ENCODE results near the gene BRD7. TPM values are rescaled to one million over a fixed set of nuclear protein-coding genes. Genes with fewer than 3 reads are reported as not detected.

The BRD7 gene
- polyA plus RNA-seq, 4 donors: 40.7 to 71.6 (median 43.4) TPM

- FAIRE-seq: no peak
- Histone ChIP-seq H3K9me3 (ENCODE audit: control insufficient read depth in 2 of 2, insufficient read depth in 1 of 2, low read depth in 1 of 2, low read length in 1 of 2) (no peaks in the 10 kb centered on the region), H3K27me3 (ENCODE audit: control insufficient read depth in 3 of 3, insufficient read depth in 3 of 3, low read length in 3 of 3) (no peaks in the 10 kb centered on the region), H3K4me1 (ENCODE audit: control insufficient read depth in 3 of 3, insufficient read depth in 2 of 3, low read depth in 1 of 3, low read length in 2 of 3) (no peaks in the 10 kb centered on the region), H3K36me3 (ENCODE audit: control insufficient read depth in 3 of 3, insufficient read depth in 2 of 3, low read depth in 1 of 3, low read length in 3 of 3) (peaks cover 17 to 54% (median 31%) of the 10 kb centered on the region in 3 donors), H3K4me3 (ENCODE audit: low read depth in 1 of 3, low read length in 3 of 3) (no peak overlapping the region), H3K27ac (ENCODE audit: low read depth in 1 of 3, low read length in 2 of 3) (no peak overlapping the region)
- no peak for DNase-seq
- WGBS, 3 donors: 89 to 93% (median 93%) methylated on average over 12 of the region's 12 CpGs
Measured at GRCh38 chr16:50316102-50316847, 52.5 kb downstream of the BRD7 start.

- DNase-seq (no peak), FAIRE-seq (no peak)
- no peak overlapping the region for H3K27ac ChIP-seq (ENCODE audit: low read depth in 1 of 3, low read length in 2 of 3)
- no peaks in the 10 kb centered on the region for H3K4me1 ChIP-seq (ENCODE audit: control insufficient read depth in 3 of 3, insufficient read depth in 2 of 3, low read depth in 1 of 3, low read length in 2 of 3)
- H3K27me3 ChIP-seq (ENCODE audit: control insufficient read depth in 3 of 3, insufficient read depth in 3 of 3, low read length in 3 of 3): no peaks in the 10 kb centered on the region
- H3K36me3 ChIP-seq (ENCODE audit: control insufficient read depth in 3 of 3, insufficient read depth in 2 of 3, low read depth in 1 of 3, low read length in 3 of 3): peaks cover 17 to 54% (median 26%) of the 10 kb centered on the region in 3 donors
- WGBS, 3 donors: 87 to 94% (median 91%) methylated on average over 15 of the region's 15 CpGs
- H3K9me3 ChIP-seq (ENCODE audit: control insufficient read depth in 2 of 2, insufficient read depth in 1 of 2, low read depth in 1 of 2, low read length in 1 of 2): no peaks in the 10 kb centered on the region
- H3K4me3 ChIP-seq (ENCODE audit: low read depth in 1 of 3, low read length in 3 of 3): no peak overlapping the region
Measured at GRCh38 chr16:50315346-50315997, 53.3 kb downstream of the BRD7 start.

- Histone ChIP-seq H3K4me3 (ENCODE audit: low read depth in 1 of 3, low read length in 3 of 3) (no peak overlapping the region), H3K9me3 (ENCODE audit: control insufficient read depth in 2 of 2, insufficient read depth in 1 of 2, low read depth in 1 of 2, low read length in 1 of 2) (no peaks in the 10 kb centered on the region), H3K4me1 (ENCODE audit: control insufficient read depth in 3 of 3, insufficient read depth in 2 of 3, low read depth in 1 of 3, low read length in 2 of 3) (no peaks in the 10 kb centered on the region), H3K27ac (ENCODE audit: low read depth in 1 of 3, low read length in 2 of 3) (no peak overlapping the region), H3K36me3 (ENCODE audit: control insufficient read depth in 3 of 3, insufficient read depth in 2 of 3, low read depth in 1 of 3, low read length in 3 of 3) (peaks cover 12 to 52% (median 22%) of the 10 kb centered on the region in 3 donors), H3K27me3 (ENCODE audit: control insufficient read depth in 3 of 3, insufficient read depth in 3 of 3, low read length in 3 of 3) (no peaks in the 10 kb centered on the region)
- no peak for FAIRE-seq
- WGBS, 3 donors: 88 to 93% (median 90%) methylated on average over 8 of the region's 8 CpGs
- DNase-seq: no peak
Measured at GRCh38 chr16:50314665-50315064, 54.1 kb downstream of the BRD7 start.

GRCh38 chr16:50313596-50314478 lies 55.0 kb downstream of the BRD7 start:
- DNase-seq: no peak
- no peak overlapping the region for H3K27ac ChIP-seq (ENCODE audit: low read depth in 1 of 3, low read length in 2 of 3)
- no peak for FAIRE-seq
- H3K4me3 ChIP-seq (ENCODE audit: low read depth in 1 of 3, low read length in 3 of 3): no peak overlapping the region
- H3K27me3 ChIP-seq (ENCODE audit: control insufficient read depth in 3 of 3, insufficient read depth in 3 of 3, low read length in 3 of 3): no peaks in the 10 kb centered on the region
- peaks cover 10 to 55% (median 19%) of the 10 kb centered on the region in 3 donors for H3K36me3 ChIP-seq (ENCODE audit: control insufficient read depth in 3 of 3, insufficient read depth in 2 of 3, low read depth in 1 of 3, low read length in 3 of 3)
- 78 to 89% (median 82%) methylated on average over 31 of the region's 31 CpGs for WGBS, 3 donors
- no peaks in the 10 kb centered on the region for H3K9me3 ChIP-seq (ENCODE audit: control insufficient read depth in 2 of 2, insufficient read depth in 1 of 2, low read depth in 1 of 2, low read length in 1 of 2)
- no peaks in the 10 kb centered on the region for H3K4me1 ChIP-seq (ENCODE audit: control insufficient read depth in 3 of 3, insufficient read depth in 2 of 3, low read depth in 1 of 3, low read length in 2 of 3)

GRCh38 chr16:50311891-50312501 lies 56.8 kb downstream of the BRD7 start:
- WGBS, 3 donors: 87 to 89% (median 88%) methylated on average over 22 of the region's 22 CpGs
- H3K4me3 ChIP-seq (ENCODE audit: low read depth in 1 of 3, low read length in 3 of 3): no peak overlapping the region
- no peaks in the 10 kb centered on the region for H3K9me3 ChIP-seq (ENCODE audit: control insufficient read depth in 2 of 2, insufficient read depth in 1 of 2, low read depth in 1 of 2, low read length in 1 of 2)
- no peak overlapping the region for H3K27ac ChIP-seq (ENCODE audit: low read depth in 1 of 3, low read length in 2 of 3)
- H3K4me1 ChIP-seq (ENCODE audit: control insufficient read depth in 3 of 3, insufficient read depth in 2 of 3, low read depth in 1 of 3, low read length in 2 of 3): no peaks in the 10 kb centered on the region
- no peak for DNase-seq
- no peak for FAIRE-seq
- no peaks in the 10 kb centered on the region for H3K27me3 ChIP-seq (ENCODE audit: control insufficient read depth in 3 of 3, insufficient read depth in 3 of 3, low read length in 3 of 3)
- peaks cover 8 to 52% (median 14%) of the 10 kb centered on the region in 3 donors for H3K36me3 ChIP-seq (ENCODE audit: control insufficient read depth in 3 of 3, insufficient read depth in 2 of 3, low read depth in 1 of 3, low read length in 3 of 3)

- Histone ChIP-seq H3K9me3 (ENCODE audit: control insufficient read depth in 2 of 2, insufficient read depth in 1 of 2, low read depth in 1 of 2, low read length in 1 of 2) (no peaks in the 10 kb centered on the region), H3K4me3 (ENCODE audit: low read depth in 1 of 3, low read length in 3 of 3) (no peak overlapping the region), H3K36me3 (ENCODE audit: control insufficient read depth in 3 of 3, insufficient read depth in 2 of 3, low read depth in 1 of 3, low read length in 3 of 3) (peaks cover 8 to 43% (median 8%) of the 10 kb centered on the region in 3 donors), H3K27ac (ENCODE audit: low read depth in 1 of 3, low read length in 2 of 3) (no peak overlapping the region), H3K4me1 (ENCODE audit: control insufficient read depth in 3 of 3, insufficient read depth in 2 of 3, low read depth in 1 of 3, low read length in 2 of 3) (no peaks in the 10 kb centered on the region), H3K27me3 (ENCODE audit: control insufficient read depth in 3 of 3, insufficient read depth in 3 of 3, low read length in 3 of 3) (no peaks in the 10 kb centered on the region)
- FAIRE-seq (no peak), DNase-seq (no peak)
- WGBS, 3 donors: 75 to 84% (median 77%) methylated on average over 4 of the region's 4 CpGs
Measured at GRCh38 chr16:50311134-50311528, 57.7 kb downstream of the BRD7 start.

- no peaks in the 10 kb centered on the region for H3K4me1 ChIP-seq (ENCODE audit: control insufficient read depth in 3 of 3, insufficient read depth in 2 of 3, low read depth in 1 of 3, low read length in 2 of 3)
- DNase-seq: no peak
- no peak for FAIRE-seq
- peaks cover 5 to 39% (median 6%) of the 10 kb centered on the region in 3 donors for H3K36me3 ChIP-seq (ENCODE audit: control insufficient read depth in 3 of 3, insufficient read depth in 2 of 3, low read depth in 1 of 3, low read length in 3 of 3)
- H3K27ac ChIP-seq (ENCODE audit: low read depth in 1 of 3, low read length in 2 of 3): no peak overlapping the region
- 64 to 78% (median 76%) methylated on average over 18 of the region's 18 CpGs for WGBS, 3 donors
- H3K9me3 ChIP-seq (ENCODE audit: control insufficient read depth in 2 of 2, insufficient read depth in 1 of 2, low read depth in 1 of 2, low read length in 1 of 2): no peaks in the 10 kb centered on the region
- no peaks in the 10 kb centered on the region for H3K27me3 ChIP-seq (ENCODE audit: control insufficient read depth in 3 of 3, insufficient read depth in 3 of 3, low read length in 3 of 3)
- no peak overlapping the region for H3K4me3 ChIP-seq (ENCODE audit: low read depth in 1 of 3, low read length in 3 of 3)
Measured at GRCh38 chr16:50310308-50311133, 58.3 kb downstream of the BRD7 start.

Measured in small intestine (tissue), 7 donors.